ENCODE data around the gene HOXD10. TPM values are rescaled to one million over a fixed set of nuclear protein-coding genes. Genes with fewer than 3 reads are reported as not detected.
A peak's percentile ranks its signal among the peaks of the same experiment; 100 is the strongest.

Gene HOXD10
- total and polyA plus RNA-seq, 5 donors from 2014 or later = not detected

GRCh38 chr2:176089843-176090395 lies 26.7 kb upstream of the HOXD10 start:
- Mint-ChIP-seq H3K27me3 (peaks cover 93% of the 10 kb centered on the region), H3K4me1 (peaks cover 5 to 31% (median 16%) of the 10 kb centered on the region in 4 donors)

GRCh38 chr2:176090862-176091261 lies 25.7 kb upstream of the HOXD10 start:
- Histone ChIP-seq H3K9me3 (ENCODE audit: control insufficient read depth in 2 of 2, low read length in 2 of 2) (peaks cover 6 to 38% of the 10 kb centered on the region in 2 experiments), H3K36me3 (ENCODE audit: control insufficient read depth, insufficient read depth, low read length) (no peaks in the 10 kb centered on the region), H3K4me1 (ENCODE audit: control insufficient read depth, insufficient read depth, low read length, poor library complexity, severe bottlenecking) (peaks cover 11% of the 10 kb centered on the region), H3K27ac (ENCODE audit: insufficient read depth, low read length, poor library complexity, severe bottlenecking) (no peak overlapping the region), H3K27me3 (ENCODE audit: control insufficient read depth, insufficient read depth, low read length) (peaks cover 77% of the 10 kb centered on the region), H3K4me3 (ENCODE audit: low read depth, low read length) (no peak overlapping the region)
- H3K4me3 Mint-ChIP-seq = peak overlapping the region in 1 of 4 donors; percentile 7
- peaks cover 5 to 32% (median 16%) of the 10 kb centered on the region in 4 donors for H3K4me1 Mint-ChIP-seq
- H3K27ac Mint-ChIP-seq = no peak overlapping the region
- H3K36me3 Mint-ChIP-seq = peaks cover 12% of the 10 kb centered on the region
- no peak for DNase-seq
- peaks cover 0 to 32% (median 2%) of the 10 kb centered on the region in 7 donors for H3K9me3 Mint-ChIP-seq
- peaks cover 93% of the 10 kb centered on the region for H3K27me3 Mint-ChIP-seq
- no peak for ATAC-seq (ENCODE audit: low read depth in 2 of 2)

More at GRCh38 chr2:176089843-176090395, 26.7 kb upstream of the HOXD10 start:
- Histone ChIP-seq H3K4me1 (ENCODE audit: control insufficient read depth, insufficient read depth, low read length, poor library complexity, severe bottlenecking) (peaks cover 11% of the 10 kb centered on the region), H3K27me3 (ENCODE audit: control insufficient read depth, insufficient read depth, low read length) (peaks cover 71% of the 10 kb centered on the region), H3K4me3 (ENCODE audit: low read depth, low read length) (no peak overlapping the region), H3K9me3 (ENCODE audit: control insufficient read depth in 2 of 2, low read length in 2 of 2) (peaks cover 3 to 36% of the 10 kb centered on the region in 2 experiments), H3K27ac (ENCODE audit: insufficient read depth, low read length, poor library complexity, severe bottlenecking) (no peak overlapping the region), H3K36me3 (ENCODE audit: control insufficient read depth, insufficient read depth, low read length) (no peaks in the 10 kb centered on the region)
- no peak for ATAC-seq (ENCODE audit: low read depth in 2 of 2)
- Mint-ChIP-seq H3K4me3 (peak overlapping the region in 1 of 4 donors; percentile 7), H3K9me3 (peaks cover 0 to 34% (median 2%) of the 10 kb centered on the region in 7 donors), H3K27ac (no peak overlapping the region), H3K36me3 (peaks cover 12% of the 10 kb centered on the region)
- DNase-seq = no peak

GRCh38 chr2:176091329-176092258 lies 25.0 kb upstream of the HOXD10 start:
- Mint-ChIP-seq H3K9me3 (peaks cover 0 to 30% (median 2%) of the 10 kb centered on the region in 7 donors), H3K36me3 (peaks cover 12% of the 10 kb centered on the region), H3K4me3 (peak overlapping the region in 3 of 4 donors; percentile 55 to 77 (median 72)), H3K27ac (peak overlapping the region in 2 of 3 donors; percentile 72 to 94), H3K27me3 (peaks cover 93% of the 10 kb centered on the region), H3K4me1 (peaks cover 8 to 38% (median 20%) of the 10 kb centered on the region in 4 donors)
- no peak for ATAC-seq (ENCODE audit: low read depth in 2 of 2)
- H3K4me1 ChIP-seq (ENCODE audit: control insufficient read depth, insufficient read depth, low read length, poor library complexity, severe bottlenecking) = peaks cover 17% of the 10 kb centered on the region
- no peak overlapping the region for H3K27ac ChIP-seq (ENCODE audit: insufficient read depth, low read length, poor library complexity, severe bottlenecking)
- H3K9me3 ChIP-seq (ENCODE audit: control insufficient read depth in 2 of 2, low read length in 2 of 2) = peaks cover 6 to 37% of the 10 kb centered on the region in 2 experiments
- H3K27me3 ChIP-seq (ENCODE audit: control insufficient read depth, insufficient read depth, low read length) = peaks cover 81% of the 10 kb centered on the region
- no peak for DNase-seq
- no peaks in the 10 kb centered on the region for H3K36me3 ChIP-seq (ENCODE audit: control insufficient read depth, insufficient read depth, low read length)
- no peak overlapping the region for H3K4me3 ChIP-seq (ENCODE audit: low read depth, low read length)

- peak within 1 kb of the TSS in 3 of 4 donors; percentile 55 to 77 (median 72) for H3K4me3 Mint-ChIP-seq
- DNase-seq (no peak), ATAC-seq (ENCODE audit: low read depth in 2 of 2) (no peak)
- peaks cover 76% of the 10 kb centered on the region for H3K27me3 ChIP-seq (ENCODE audit: control insufficient read depth, insufficient read depth, low read length)
- H3K4me1 ChIP-seq (ENCODE audit: control insufficient read depth, insufficient read depth, low read length, poor library complexity, severe bottlenecking) = peaks cover 26% of the 10 kb centered on the region
- peaks cover 12% of the 10 kb centered on the region for H3K36me3 Mint-ChIP-seq
- peaks cover 6 to 36% of the 10 kb centered on the region in 2 experiments for H3K9me3 ChIP-seq (ENCODE audit: control insufficient read depth in 2 of 2, low read length in 2 of 2)
- no peaks in the 10 kb centered on the region for H3K36me3 ChIP-seq (ENCODE audit: control insufficient read depth, insufficient read depth, low read length)
- peaks cover 93% of the 10 kb centered on the region for H3K27me3 Mint-ChIP-seq
- no peak within 1 kb of the TSS for H3K4me3 ChIP-seq (ENCODE audit: low read depth, low read length)
- H3K4me1 Mint-ChIP-seq = peaks cover 10 to 44% (median 27%) of the 10 kb centered on the region in 4 donors
- peaks cover 0 to 25% (median 2%) of the 10 kb centered on the region in 7 donors for H3K9me3 Mint-ChIP-seq
- H3K27ac ChIP-seq (ENCODE audit: insufficient read depth, low read length, poor library complexity, severe bottlenecking) = no peak within 1 kb of the TSS
- H3K27ac Mint-ChIP-seq = peak within 1 kb of the TSS in 2 of 3 donors; percentile 72 to 94
These were observed 24.1 kb upstream of the HOXD10 start, which contains the start of gene HOXD13 for GRCh38 chr2:176092270-176093144. HOXD13 (plus strand) TSS chr2:176092721; CDS start chr2:176092891, 170 bp downstream.

- no peak overlapping the region for H3K4me3 ChIP-seq (ENCODE audit: low read depth, low read length)
- peaks cover 6 to 28% of the 10 kb centered on the region in 2 experiments for H3K9me3 ChIP-seq (ENCODE audit: control insufficient read depth in 2 of 2, low read length in 2 of 2)
- no peak for DNase-seq
- H3K4me1 ChIP-seq (ENCODE audit: control insufficient read depth, insufficient read depth, low read length, poor library complexity, severe bottlenecking) = peaks cover 31% of the 10 kb centered on the region
- Mint-ChIP-seq H3K4me1 (peaks cover 10 to 44% (median 28%) of the 10 kb centered on the region in 4 donors), H3K27ac (no peak overlapping the region), H3K9me3 (peaks cover 0 to 23% (median 2%) of the 10 kb centered on the region in 7 donors), H3K27me3 (peaks cover 93% of the 10 kb centered on the region), H3K36me3 (peaks cover 12% of the 10 kb centered on the region), H3K4me3 (peak overlapping the region in 3 of 4 donors; percentile 1 to 19 (median 15))
- H3K36me3 ChIP-seq (ENCODE audit: control insufficient read depth, insufficient read depth, low read length) = no peaks in the 10 kb centered on the region
- no peak for ATAC-seq (ENCODE audit: low read depth in 2 of 2)
- H3K27ac ChIP-seq (ENCODE audit: insufficient read depth, low read length, poor library complexity, severe bottlenecking) = no peak overlapping the region
- H3K27me3 ChIP-seq (ENCODE audit: control insufficient read depth, insufficient read depth, low read length) = peaks cover 77% of the 10 kb centered on the region
These were observed 23.3 kb upstream of the HOXD10 start for GRCh38 chr2:176093145-176093897.

GRCh38 chr2:176093898-176094249 lies 22.7 kb upstream of the HOXD10 start:
- peaks cover 31% of the 10 kb centered on the region for H3K4me1 ChIP-seq (ENCODE audit: control insufficient read depth, insufficient read depth, low read length, poor library complexity, severe bottlenecking)
- Mint-ChIP-seq H3K4me1 (peaks cover 10 to 42% (median 26%) of the 10 kb centered on the region in 4 donors), H3K36me3 (peaks cover 12% of the 10 kb centered on the region), H3K27me3 (peaks cover 93% of the 10 kb centered on the region), H3K4me3 (peak overlapping the region in 3 of 4 donors; percentile 15 to 44 (median 19)), H3K27ac (no peak overlapping the region), H3K9me3 (peaks cover 0 to 22% (median 2%) of the 10 kb centered on the region in 7 donors)
- no peak for ATAC-seq (ENCODE audit: low read depth in 2 of 2)
- peaks cover 6 to 25% of the 10 kb centered on the region in 2 experiments for H3K9me3 ChIP-seq (ENCODE audit: control insufficient read depth in 2 of 2, low read length in 2 of 2)
- H3K27ac ChIP-seq (ENCODE audit: insufficient read depth, low read length, poor library complexity, severe bottlenecking) = no peak overlapping the region
- H3K36me3 ChIP-seq (ENCODE audit: control insufficient read depth, insufficient read depth, low read length) = no peaks in the 10 kb centered on the region
- H3K4me3 ChIP-seq (ENCODE audit: low read depth, low read length) = no peak overlapping the region
- H3K27me3 ChIP-seq (ENCODE audit: control insufficient read depth, insufficient read depth, low read length) = peaks cover 72% of the 10 kb centered on the region
- no peak for DNase-seq

All from CD4-positive, CD25-positive, alpha-beta regulatory T cell (primary cell).